IMR-90 (cell line): Measurements from ENCODE around the gene LAMA3. TPM values are rescaled to one million over a fixed set of nuclear protein-coding genes. Genes with fewer than 3 reads are reported as not detected.

Experiments used
- ATAC-seq: fragments of 200-7000 bp; cut with Tn5 transposase; 2 replicates; pipeline ENCODE4 v1.9.1; 2020; ENCODE audit warnings: low read depth, mild to moderate bottlenecking, moderate library complexity
- BruUV-seq: library from RNA; stranded (reverse); fragments of 400-500 nt; replicated peaks from 2 replicates; lab custom pipeline; 2021; lab: Mats Ljungman, UMichigan
- CTCF ChIA-PET: fragments of 300-600 bp; formaldehyde crosslinking; extraction: SDS; loops from one replicate; lab custom pipeline; 2021; ENCODE audit warnings: antibody characterized with exemption; lab: Yijun Ruan, JAX
- POLR2A ChIA-PET: fragments of 300-600 bp; sonication (Branson Sonifier 250); formaldehyde crosslinking; loops from one replicate; lab custom pipeline; 2022; ENCODE audit warnings: antibody characterized with exemption; ENCODE audit not compliant: unreplicated experiment; lab: Charles Lee
- DNase-seq: peaks from one replicate; pipeline ENCODE4 v3.0.0; 2013
- H2AFZ ChIP-seq: replicated peaks from 2 replicates; pipeline ENCODE3; 2013; ENCODE audit warnings: low read length, mild to moderate bottlenecking; ENCODE audit not compliant: poor library complexity
- H2AK5ac ChIP-seq: 2 replicates; pipeline ENCODE4 v1.6.1; 2013; ENCODE audit warnings: low read depth, low read length, inconsistent platforms
- H2AK9ac ChIP-seq: replicated peaks from 2 replicates; pipeline ENCODE3; 2013; ENCODE audit warnings: mild to moderate bottlenecking, low read depth, low read length, moderate library complexity; ENCODE audit not compliant: poor library complexity
- H2BK120ac ChIP-seq: 2 replicates; pipeline ENCODE4 v1.6.1; 2013; ENCODE audit warnings: low read depth, low read length, inconsistent platforms
- H2BK15ac ChIP-seq: 3 replicates; pipeline ENCODE4 v1.6.1; 2013; ENCODE audit warnings: low read depth, low read length, inconsistent platforms
- H2BK20ac ChIP-seq: 2 replicates; pipeline ENCODE4 v1.6.1; 2013; ENCODE audit warnings: low read depth, mild to moderate bottlenecking, inconsistent platforms, low read length, moderate library complexity
- H2BK5ac ChIP-seq: 2 replicates; pipeline ENCODE4 v1.6.1; 2013; ENCODE audit warnings: mild to moderate bottlenecking, low read depth, low read length, inconsistent platforms; ENCODE audit not compliant: poor library complexity, severe bottlenecking
- H3K14ac ChIP-seq: replicated peaks from 2 replicates; pipeline ENCODE4 v1.6.1; 2013; ENCODE audit warnings: low read depth, low read length, inconsistent platforms
- H3K18ac ChIP-seq: 2 replicates; pipeline ENCODE4 v1.6.1; 2013; ENCODE audit warnings: low read depth, low read length, control low read depth
- H3K23ac ChIP-seq: 2 replicates; pipeline ENCODE4 v1.6.1; 2013; ENCODE audit warnings: low read depth, low read length, inconsistent platforms
- H3K27ac ChIP-seq: 2 replicates; pipeline ENCODE4 v1.5.1; 2013; ENCODE audit warnings: mild to moderate bottlenecking, control low read depth, low read length; ENCODE audit not compliant: insufficient read depth
- H3K27me3 ChIP-seq: 2 replicates; pipeline ENCODE4 v1.6.1; 2013; ENCODE audit warnings: low read length; ENCODE audit not compliant: control insufficient read depth, insufficient read depth
- H3K36me3 ChIP-seq: 2 replicates; pipeline ENCODE4 v1.6.1; 2013; ENCODE audit warnings: low read length, mixed read lengths; ENCODE audit not compliant: control insufficient read depth, insufficient read depth
- H3K4ac ChIP-seq: 2 replicates; pipeline ENCODE4 v1.6.1; 2013; ENCODE audit warnings: low read depth, low read length, inconsistent platforms
- H3K4me1 ChIP-seq: 2 replicates; pipeline ENCODE4 v1.6.1; 2013; ENCODE audit warnings: low read length, mixed read lengths; ENCODE audit not compliant: control insufficient read depth, insufficient read depth
- H3K4me2 ChIP-seq: 2 replicates; pipeline ENCODE4 v1.6.1; 2013; ENCODE audit warnings: low read depth, mild to moderate bottlenecking, control low read depth, low read length, moderate library complexity
- H3K4me3 ChIP-seq: 2 replicates; pipeline ENCODE4 v1.5.1; 2013; ENCODE audit warnings: low read depth, mild to moderate bottlenecking, control low read depth, low read length, moderate library complexity; ENCODE audit not compliant: insufficient read depth
- H3K56ac ChIP-seq: 2 replicates; pipeline ENCODE4 v1.6.1; 2013; ENCODE audit warnings: low read length, inconsistent platforms; ENCODE audit not compliant: insufficient read depth; ENCODE audit errors: extremely low read depth
- H3K79me1 ChIP-seq, 2 experiments: 2 replicates each; pipeline ENCODE4 v1.6.1; 2013; ENCODE audit warnings: low read length in 2 of 2, inconsistent platforms in 1 of 2, low read depth in 1 of 2
- H3K9ac ChIP-seq: 2 replicates; pipeline ENCODE4 v1.6.1; 2013; ENCODE audit warnings: low read depth, low read length, control low read depth
- H3K9me1 ChIP-seq: 2 replicates; pipeline ENCODE4 v1.6.1; 2013; ENCODE audit warnings: low read length, inconsistent platforms; ENCODE audit not compliant: insufficient read depth
- H3K9me3 ChIP-seq: 2 replicates; pipeline ENCODE4 v1.6.1; 2013; ENCODE audit warnings: low read length; ENCODE audit not compliant: control insufficient read depth, insufficient read depth
- H4K20me1 ChIP-seq: 2 replicates; pipeline ENCODE4 v1.6.1; 2013; ENCODE audit warnings: low read length, inconsistent platforms; ENCODE audit not compliant: insufficient read depth
- H4K5ac ChIP-seq: 2 replicates; pipeline ENCODE4 v1.6.1; 2013; ENCODE audit warnings: mild to moderate bottlenecking, low read depth, low read length, control low read depth
- H4K8ac ChIP-seq, 2 experiments: 2 replicates each; pipeline ENCODE4 v1.6.1; 2013; ENCODE audit warnings: low read depth in 2 of 2, low read length in 2 of 2, control low read depth in 1 of 2, inconsistent platforms in 1 of 2
- H4K91ac ChIP-seq: 2 replicates; pipeline ENCODE4 v1.6.1; 2013; ENCODE audit warnings: low read depth, low read length, inconsistent platforms; ENCODE audit not compliant: insufficient read depth
- BHLHE40 ChIP-seq: fragments of 150-350 bp; IDR thresholded peaks from 2 replicates; pipeline ENCODE4 v1.6.1; 2016; ENCODE audit warnings: mild to moderate bottlenecking, low read depth, low read length
- CEBPB ChIP-seq: IDR thresholded peaks from 2 replicates; pipeline ENCODE4 v1.6.1; 2012; ENCODE audit warnings: low read depth, low read length, improper control_type of control experiment
- CHD1 ChIP-seq: IDR thresholded peaks from 2 replicates; pipeline ENCODE4 v1.6.1; 2012; ENCODE audit warnings: low read depth, low read length, improper control_type of control experiment
- CTCF ChIP-seq: conservative IDR thresholded peaks from 2 replicates; pipeline ENCODE4 v1.5.1; 2012; ENCODE audit warnings: mild to moderate bottlenecking, low read depth, low read length, improper control_type of control experiment
- FOS ChIP-seq: fragments of 150-350 bp; IDR thresholded peaks from 2 replicates; pipeline ENCODE4 v1.6.1; 2016; ENCODE audit warnings: low read depth, low read length
- MAFK ChIP-seq: IDR thresholded peaks from 2 replicates; pipeline ENCODE4 v1.6.1; 2012; ENCODE audit warnings: low read depth, low read length, improper control_type of control experiment
- MAZ ChIP-seq: IDR thresholded peaks from 2 replicates; pipeline ENCODE4 v1.6.1; 2012; ENCODE audit warnings: low read depth, mild to moderate bottlenecking, low read length, improper control_type of control experiment, moderate library complexity, borderline replicate concordance
- MXI1 ChIP-seq: IDR thresholded peaks from 2 replicates; pipeline ENCODE4 v1.6.1; 2012; ENCODE audit warnings: low read depth, mild to moderate bottlenecking, low read length, moderate library complexity, borderline replicate concordance
- NFE2L2 ChIP-seq: fragments of 150-350 bp; IDR thresholded peaks from 2 replicates; pipeline ENCODE4 v1.6.1; 2016; ENCODE audit warnings: low read depth, mild to moderate bottlenecking, low read length
- POLR2A ChIP-seq: IDR thresholded peaks from 2 replicates; pipeline ENCODE4 v1.6.1; 2012; ENCODE audit warnings: mild to moderate bottlenecking, low read depth, low read length
- RAD21 ChIP-seq: IDR thresholded peaks from 2 replicates; pipeline ENCODE4 v1.6.1; 2012; ENCODE audit warnings: low read length, improper control_type of control experiment
- RCOR1 ChIP-seq: IDR thresholded peaks from 2 replicates; pipeline ENCODE4 v1.6.1; 2012; ENCODE audit warnings: mild to moderate bottlenecking, low read length, improper control_type of control experiment; ENCODE audit not compliant: insufficient replicate concordance
- RFX5 ChIP-seq: IDR thresholded peaks from 2 replicates; pipeline ENCODE4 v1.8.0; 2012; ENCODE audit warnings: low read depth, mild to moderate bottlenecking, low read length, moderate library complexity
- SMC3 ChIP-seq: fragments of 150-350 bp; IDR thresholded peaks from 2 replicates; pipeline ENCODE4 v1.6.1; 2016; ENCODE audit warnings: low read depth, mild to moderate bottlenecking, antibody characterized with exemption, low read length, moderate library complexity
- USF2 ChIP-seq: fragments of 150-350 bp; IDR thresholded peaks from 2 replicates; pipeline ENCODE4 v1.6.1; 2017; ENCODE audit warnings: mild to moderate bottlenecking, antibody characterized with exemption, low read length, low read depth
- WGBS, 2 experiments: methylation state at CpG; one replicate each; pipeline versions ENCODE4 v1.1.5 to v1.1.7; 2013; ENCODE audit warnings: missing lambda C conversion rate in 2 of 2; ENCODE audit not compliant: insufficient read length in 1 of 2; ENCODE audit errors: extremely low coverage in 2 of 2; 5-methylcytosine and 5-hydroxymethylcytosine counted together
- dilution Hi-C: fragments of 300-500 bp; cut with HindIII; formaldehyde crosslinking; loops from one replicate; pipeline ENCODE4 v1.14.3; 2018; ENCODE audit warnings: low sequenced_read_pairs; ENCODE audit not compliant: unreplicated experiment
- in situ Hi-C: fragments of 300-500 bp; cut with MboI; formaldehyde crosslinking; loops from 3 replicates; pipeline ENCODE4 v1.14.3; 2019; ENCODE audit warnings: low sequenced_read_pairs, inconsistent platforms, mixed read lengths
- intact Hi-C: fragments of 100-400 bp; cut with micrococcal nuclease; formaldehyde crosslinking; loops from 2 replicates; pipeline ENCODE4 v1.10.0; 2022
- polyA plus RNA-seq, 3 experiments: library from polyadenylated mRNA; depleted of rRNA; stranded (reverse); fragments of >200 nt; gene quantifications; 2 replicates each; pipeline ENCODE4 v1.2.3, GENCODE V29; 2012; ENCODE audit warnings: low replicate concordance in 1 of 3
- total RNA-seq: library from RNA; depleted of rRNA; stranded (reverse); fragments of >200 nt; gene quantifications from 2 replicates; pipeline ENCODE4 v1.2.3, GENCODE V29; 2012

LAMA3 gene
- total and polyA plus RNA-seq, 2 of the 4 experiments (the other 2 are of a cell fraction), result 0.18 to 0.19 TPM

GRCh38 chr18:23949863-23950262 lies 260.6 kb downstream of the LAMA3 start:
- BruUV-seq, result no TSS peak
- POLR2A ChIA-PET, result no interaction called here
- intact Hi-C loops, result no loop called here

More at GRCh38 chr18:23949863-23950262, 260.6 kb downstream of the LAMA3 start:
- no peak overlapping the region for H2AK5ac ChIP-seq
- H2BK120ac ChIP-seq, result no peak overlapping the region
- CTCF ChIA-PET, result interaction anchor here (0.5 to 0.6 kb wide), 2 partner anchors 32 to 1650 kb away, joined by 3 to 7 read pairs; no protein-coding TSS in a partner anchor
- H3K4me3 ChIP-seq, result no peak overlapping the region
- H3K9me3 ChIP-seq, result no peaks in the 10 kb centered on the region
- no peak overlapping the region for H3K9ac ChIP-seq
- H3K27ac ChIP-seq, result no peak overlapping the region
- H2BK5ac ChIP-seq, result no peak overlapping the region
- in situ Hi-C loops (no loop called here), dilution Hi-C loops (no loop called here)
- H2BK20ac ChIP-seq, result no peak overlapping the region
- no peaks in the 10 kb centered on the region for H3K79me1 ChIP-seq
- H4K91ac ChIP-seq, result no peak overlapping the region
- no peak for ATAC-seq
- H4K8ac ChIP-seq, result no peak overlapping the region
- H3K18ac ChIP-seq, result no peak overlapping the region
- H3K56ac ChIP-seq, result no peak overlapping the region
- H2AK9ac ChIP-seq, result no peak overlapping the region
- no peak overlapping the region for H3K23ac ChIP-seq
- H3K14ac ChIP-seq, result no peak overlapping the region
- no peak overlapping the region for H3K4me2 ChIP-seq
- H3K36me3 ChIP-seq, result no peaks in the 10 kb centered on the region; the same call in 1 of the 2 replicates
- TF ChIP-seq NFE2L2, result no peak
- no peak for TF ChIP-seq MAFK
- no peak for TF ChIP-seq RCOR1
- TF ChIP-seq FOS, result no peak
- no peak for TF ChIP-seq RFX5
- no peak for TF ChIP-seq MAZ
- TF ChIP-seq USF2, result no peak
- TF ChIP-seq CHD1, result no peak
- no peak for TF ChIP-seq MXI1
- TF ChIP-seq SMC3, result no peak
- no peak for TF ChIP-seq POLR2A
- no peak for TF ChIP-seq RAD21
- no peak for TF ChIP-seq CEBPB
- no peak for TF ChIP-seq CTCF
- no peak for TF ChIP-seq BHLHE40
- no peak overlapping the region for H3K4ac ChIP-seq
- peaks cover 4% of the 10 kb centered on the region for H3K9me1 ChIP-seq
- no peaks in the 10 kb centered on the region for H4K20me1 ChIP-seq
- H2BK15ac ChIP-seq, result no peak overlapping the region
- DNase-seq, result no peak
- 0 out of 2 replicates have a peak, but pooled peaks cover 2% of the 10 kb centered on the region for H3K27me3 ChIP-seq
- no peak overlapping the region for H4K5ac ChIP-seq
- peaks cover 4% of the 10 kb centered on the region for H3K4me1 ChIP-seq
- WGBS, 2 experiments, result 100% methylated on average over 2 of the region's 5 CpGs; no CpG with 5 or more reads in 1 of the 2 experiments
- no peak overlapping the region for H2AFZ ChIP-seq
